Lower leg skin (tissue), 3 donors: ENCODE data around the gene SLC2A5.
"Not testable (repeated sequence)": the region's sequence is repeated elsewhere in the genome, so short reads cannot be mapped to it uniquely, and the experiment has no call there.

Experiments used
- POLR2A ChIP-seq, 2 donors: fragments of 450-650 bp; IDR thresholded peaks; one replicate each; pipeline ENCODE4 v1.6.1; 2016 to 2017; ENCODE audit warnings: antibody characterized with exemption in 2 of 2, mild to moderate bottlenecking in 1 of 2, moderate library complexity in 1 of 2
- TF ChIP-seq, protein P1 (sequence below), 3 donors: fragments of 450-650 bp; IDR thresholded peaks; one replicate each; pipeline ENCODE4 v1.5.1; 2016; ENCODE audit warnings: antibody characterized with exemption in 3 of 3, mild to moderate bottlenecking in 3 of 3, moderate library complexity in 2 of 3

DNA sequence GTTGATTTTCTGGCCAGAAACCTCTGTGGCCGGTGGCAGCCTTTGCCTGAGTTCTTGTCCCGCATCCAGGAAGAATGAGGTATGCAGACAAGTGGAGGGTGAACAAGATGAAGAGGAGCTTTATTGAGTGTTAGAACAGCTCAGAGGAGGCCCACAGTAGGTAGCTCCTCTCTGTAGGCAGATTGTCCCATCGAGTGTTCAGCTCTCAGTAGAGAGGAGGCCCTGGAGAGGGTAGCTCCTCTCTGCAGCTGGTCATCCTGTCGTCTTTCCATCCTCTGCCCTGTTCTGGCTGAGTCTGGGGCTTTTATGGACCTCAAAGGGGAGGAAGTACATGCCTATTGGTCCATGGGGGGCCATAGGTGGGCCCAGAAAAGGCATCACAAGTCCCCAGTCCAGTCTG lies 38.4 kb downstream of the SLC2A5 start:
- TF ChIP-seq POLR2A (IDR thresholded peaks at IDR 0.05) = not testable (repeated sequence)
- TF ChIP-seq, protein P1, sequence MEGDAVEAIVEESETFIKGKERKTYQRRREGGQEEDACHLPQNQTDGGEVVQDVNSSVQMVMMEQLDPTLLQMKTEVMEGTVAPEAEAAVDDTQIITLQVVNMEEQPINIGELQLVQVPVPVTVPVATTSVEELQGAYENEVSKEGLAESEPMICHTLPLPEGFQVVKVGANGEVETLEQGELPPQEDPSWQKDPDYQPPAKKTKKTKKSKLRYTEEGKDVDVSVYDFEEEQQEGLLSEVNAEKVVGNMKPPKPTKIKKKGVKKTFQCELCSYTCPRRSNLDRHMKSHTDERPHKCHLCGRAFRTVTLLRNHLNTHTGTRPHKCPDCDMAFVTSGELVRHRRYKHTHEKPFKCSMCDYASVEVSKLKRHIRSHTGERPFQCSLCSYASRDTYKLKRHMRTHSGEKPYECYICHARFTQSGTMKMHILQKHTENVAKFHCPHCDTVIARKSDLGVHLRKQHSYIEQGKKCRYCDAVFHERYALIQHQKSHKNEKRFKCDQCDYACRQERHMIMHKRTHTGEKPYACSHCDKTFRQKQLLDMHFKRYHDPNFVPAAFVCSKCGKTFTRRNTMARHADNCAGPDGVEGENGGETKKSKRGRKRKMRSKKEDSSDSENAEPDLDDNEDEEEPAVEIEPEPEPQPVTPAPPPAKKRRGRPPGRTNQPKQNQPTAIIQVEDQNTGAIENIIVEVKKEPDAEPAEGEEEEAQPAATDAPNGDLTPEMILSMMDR (IDR thresholded peaks at IDR 0.05) = not testable (repeated sequence)
